A549 treated with GW870086 at 1 μM for 4 hours (cell line): Measurements from ENCODE around the gene FAIM2. TPM values are rescaled to one million over a fixed set of nuclear protein-coding genes. Genes with fewer than 3 reads are reported as not detected.

Experiments used
- total RNA-seq: library from RNA; stranded (reverse); fragments of 200-300 nt; extraction: Qiagen RNA extraction; gene quantifications from 5 replicates; pipeline ENCODE4 v1.2.3, GENCODE V29; 2022; ENCODE audit warnings: low read depth

FAIM2 gene
- 0.28 TPM in 1 of 5 replicates, not detected in the others for total RNA-seq

DNA sequence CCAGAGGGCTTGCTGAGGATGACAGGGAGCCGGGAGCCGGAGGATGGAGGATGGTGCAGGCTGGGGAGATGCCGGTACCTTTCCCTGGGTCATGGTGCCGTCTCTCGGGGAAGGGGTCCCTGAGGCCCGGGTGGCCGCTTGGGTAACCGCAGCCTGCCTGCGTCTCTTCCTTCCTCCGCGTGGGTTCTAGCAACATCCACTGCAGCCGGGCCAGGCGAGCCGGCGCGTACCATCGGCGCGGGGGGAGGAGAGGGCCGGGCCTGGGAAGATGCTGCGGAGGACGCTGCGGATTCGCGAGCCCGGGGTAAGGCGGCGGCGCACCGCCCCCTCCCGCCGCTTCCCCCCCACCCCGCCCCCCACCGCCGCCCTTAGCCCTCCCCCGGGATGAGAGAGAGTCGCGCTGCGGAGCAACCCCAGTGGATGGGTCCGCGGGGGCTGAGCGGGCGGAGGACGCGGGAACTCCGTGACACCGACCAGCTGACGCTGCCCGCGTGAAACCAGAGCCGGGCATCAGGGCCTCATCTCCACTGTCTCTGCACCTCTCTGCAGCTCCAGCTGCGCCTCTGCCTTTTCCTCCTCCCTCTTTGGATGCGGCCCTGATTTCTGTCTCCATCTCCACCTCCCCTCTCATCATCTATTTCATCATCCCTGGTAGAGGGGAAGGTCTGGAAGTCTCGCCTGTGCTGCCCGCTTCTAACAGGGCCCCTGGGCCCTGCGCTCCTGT lies at the start of gene FAIM2:
TSS of gene FAIM2 (minus strand) at position 201 of the 724 bp plus-strand sequence. CDS start at position 93, 108 bp downstream.

DNA sequence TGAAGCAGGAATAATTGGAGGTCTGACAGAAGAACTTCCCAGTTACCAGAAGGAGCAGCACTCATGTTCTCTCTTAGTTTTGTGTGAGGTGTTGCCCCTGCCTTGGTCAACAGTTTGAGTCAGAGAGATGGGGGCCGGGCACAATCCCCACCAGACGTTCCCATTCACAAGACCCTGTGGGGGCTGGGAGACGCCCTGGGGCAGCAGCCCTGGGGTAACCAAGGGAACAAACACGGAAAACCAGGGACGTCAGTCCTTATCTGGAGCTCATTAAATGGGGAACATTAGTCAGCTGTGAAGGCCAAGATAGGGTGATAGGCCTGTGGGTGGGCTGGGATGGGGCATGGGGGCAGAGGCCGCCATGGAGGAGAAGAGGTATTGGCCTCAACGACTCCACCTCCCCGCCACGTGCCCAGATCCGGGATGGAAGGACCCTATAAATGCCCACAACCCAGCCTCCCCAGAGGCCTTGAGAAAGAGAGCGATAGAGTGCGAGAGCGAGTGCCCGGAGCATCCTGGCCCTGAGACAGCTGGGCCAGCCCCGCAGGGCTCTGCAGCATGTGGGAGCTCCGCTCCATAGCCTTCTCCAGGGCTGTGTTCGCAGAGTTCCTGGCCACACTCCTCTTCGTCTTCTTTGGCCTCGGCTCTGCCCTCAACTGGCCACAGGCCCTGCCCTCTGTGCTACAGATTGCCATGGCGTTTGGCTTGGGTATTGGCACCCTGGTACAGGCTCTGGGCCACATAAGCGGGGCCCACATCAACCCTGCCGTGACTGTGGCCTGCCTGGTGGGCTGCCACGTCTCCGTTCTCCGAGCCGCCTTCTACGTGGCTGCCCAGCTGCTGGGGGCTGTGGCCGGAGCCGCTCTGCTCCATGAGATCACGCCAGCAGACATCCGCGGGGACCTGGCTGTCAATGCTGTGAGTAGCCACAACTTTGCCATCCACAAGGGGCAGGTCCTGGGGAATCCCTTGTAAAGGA lies 46.9 kb upstream of the FAIM2 start, which contains the start of gene AQP2:
TSS of gene AQP2 (plus strand) at position 465 of the 979 bp plus-strand sequence. CDS start at position 559, 94 bp downstream.

DNA sequence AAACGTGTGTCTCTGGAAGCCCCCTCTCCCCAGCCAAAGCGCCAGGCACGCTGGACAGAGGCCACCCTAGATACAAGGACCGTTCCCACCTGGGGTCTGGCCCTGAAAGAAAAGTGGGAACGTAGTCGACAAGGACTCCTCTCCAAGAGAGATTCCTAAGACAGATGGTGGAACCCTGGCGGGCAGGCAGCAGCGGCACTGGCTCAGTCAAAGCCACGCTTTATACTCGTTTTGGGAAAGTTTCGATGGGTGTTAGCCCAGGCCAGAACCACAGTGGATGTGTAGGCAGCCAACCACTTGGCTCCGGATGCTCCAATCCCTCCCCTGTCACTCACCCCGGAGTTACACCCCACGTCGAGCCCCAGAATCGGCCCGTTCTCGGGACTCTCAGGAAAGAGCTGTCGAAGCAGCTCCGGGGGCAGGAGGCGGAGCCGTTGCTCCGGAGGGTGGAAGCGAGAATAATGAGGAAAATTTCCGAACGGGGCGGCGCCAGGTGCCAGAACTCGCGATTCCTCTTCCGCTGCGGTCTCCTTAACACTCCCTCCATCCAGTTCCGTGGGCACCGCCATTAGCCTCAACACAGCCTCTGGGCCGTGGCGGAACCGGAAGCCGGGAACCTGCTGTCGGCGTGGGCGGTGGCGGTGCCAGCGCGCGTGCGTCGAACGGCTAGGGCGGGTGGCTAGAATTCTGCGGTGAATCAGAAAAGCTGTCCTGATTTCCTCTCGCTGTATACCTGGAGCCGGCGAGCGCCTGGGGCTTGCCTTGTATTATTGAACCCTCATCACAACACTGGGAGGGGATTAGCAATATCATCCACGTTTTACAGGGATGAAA lies 61.0 kb downstream of the FAIM2 start, which contains the start of gene BCDIN3D:
TSS of gene BCDIN3D (minus strand) at position 588 of the 834 bp plus-strand sequence. CDS start at position 569, 19 bp downstream.

DNA sequence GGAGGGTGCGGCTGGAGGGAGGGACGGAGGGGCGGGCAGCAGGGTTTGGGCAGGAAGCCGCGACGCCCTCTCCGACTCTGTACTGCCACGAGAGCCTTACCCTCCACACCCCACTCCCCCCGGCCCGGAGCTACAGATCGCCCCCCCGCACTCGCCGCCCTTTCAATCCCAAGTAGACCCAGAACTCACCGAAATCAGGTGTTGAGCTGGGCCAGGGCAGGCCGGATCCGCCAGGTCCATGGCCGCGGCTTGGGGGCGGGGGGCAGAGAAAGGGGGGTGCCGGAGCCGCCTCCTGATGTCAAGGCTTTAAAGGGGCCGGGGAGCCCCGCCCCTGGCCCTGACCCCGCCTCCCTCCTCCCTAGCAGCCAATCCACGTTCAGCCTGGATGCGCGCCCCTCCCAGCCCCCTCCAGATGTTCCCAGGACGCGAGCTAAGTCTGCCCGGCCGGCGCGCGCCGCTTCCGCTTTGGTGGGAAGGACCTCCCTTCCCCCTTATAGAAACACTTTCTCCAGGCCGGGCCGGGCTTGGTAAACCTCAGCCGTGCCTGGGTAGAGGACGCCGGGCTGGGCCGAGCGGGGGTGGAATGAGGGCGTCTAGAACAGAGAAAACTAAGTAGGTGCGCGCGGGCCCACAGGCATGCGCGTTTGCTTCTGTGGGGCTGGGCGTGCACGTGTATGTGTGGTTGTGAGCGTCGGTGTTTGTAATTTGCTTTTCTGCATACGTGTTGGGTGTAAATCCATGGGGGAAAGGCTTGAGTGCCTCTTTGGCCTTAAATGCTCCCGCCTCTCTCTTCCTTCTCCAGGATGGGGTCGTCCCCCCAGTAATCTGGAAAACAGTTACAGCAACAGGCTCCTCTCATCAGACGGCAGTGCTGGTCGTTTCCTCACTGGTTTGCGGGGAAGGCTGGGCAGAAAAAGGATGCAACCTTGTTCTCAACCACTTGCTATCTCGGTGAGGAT lies 75.3 kb downstream of the FAIM2 start, which contains the start of gene NCKAP5L:
TSS of gene NCKAP5L (minus strand) at position 281 of the 959 bp plus-strand sequence. CDS start 24,369 bp downstream, outside the sequence.

Other genes with a start within 250 kb of the FAIM2 start
- gene FMNL3, start 196.5 kb downstream of the FAIM2 start, total RNA-seq: 1.3 to 2.1 TPM (median 1.8 TPM) in 5 replicates
- 390 to 492 TPM (median 490 TPM) in 5 replicates for gene TMBIM6, start 162.3 kb downstream of the FAIM2 start, total RNA-seq
- gene NCKAP5L, start 75.5 kb downstream of the FAIM2 start, total RNA-seq: 7.5 to 9.3 TPM (median 8.1 TPM) in 5 replicates
- gene BCDIN3D, start 60.8 kb downstream of the FAIM2 start, total RNA-seq: 3.8 to 4.4 TPM (median 4.2 TPM) in 5 replicates
- gene AQP2, start 46.8 kb upstream of the FAIM2 start, total RNA-seq: not detected in 5 replicates
- not detected in 5 replicates for gene AQP5, start 58.0 kb upstream of the FAIM2 start, total RNA-seq
- not detected in 5 replicates for gene AQP6, start 69.0 kb upstream of the FAIM2 start, total RNA-seq
- 68.2 to 84.2 TPM (median 78.5 TPM) in 5 replicates for gene RACGAP1, start 121.6 kb upstream of the FAIM2 start, total RNA-seq
- 4.9 to 6.2 TPM (median 5.6 TPM) in 5 replicates for gene ASIC1, start 153.7 kb upstream of the FAIM2 start, total RNA-seq
- 64.2 to 81.3 TPM (median 67.8 TPM) in 5 replicates for gene SMARCD1, start 181.4 kb upstream of the FAIM2 start, total RNA-seq
- gene GPD1, start 200.1 kb upstream of the FAIM2 start, total RNA-seq: 0.11 to 0.35 TPM (median 0.19 TPM) in 5 replicates
- 68.5 to 85.2 TPM (median 72.6 TPM) in 5 replicates for gene COX14, start 208.3 kb upstream of the FAIM2 start, total RNA-seq